GM12875 (cell line): Measurements from ENCODE around the gene XAGE1B.
"Not testable (repeated sequence)": the region's sequence is repeated elsewhere in the genome, so short reads cannot be mapped to it uniquely, and the experiment has no call there.

Experiments
- H3K4me3 ChIP-seq: one replicate; pipeline ENCODE4 v1.5.1; 2011; ENCODE audit warnings: low read depth, low read length, control low read depth
- CTCF ChIP-seq: IDR thresholded peaks from 2 replicates; pipeline ENCODE4 v1.5.1; 2011; ENCODE audit warnings: low read depth, mild to moderate bottlenecking, control low read depth, inconsistent platforms, low read length, moderate library complexity, borderline replicate concordance; ENCODE audit not compliant: insufficient read depth

Gene XAGE1B

GRCh38 chrX:52509916-52510315 is 6.9 kb downstream of the XAGE1B start:
- TF ChIP-seq CTCF, result no peak

DNA sequence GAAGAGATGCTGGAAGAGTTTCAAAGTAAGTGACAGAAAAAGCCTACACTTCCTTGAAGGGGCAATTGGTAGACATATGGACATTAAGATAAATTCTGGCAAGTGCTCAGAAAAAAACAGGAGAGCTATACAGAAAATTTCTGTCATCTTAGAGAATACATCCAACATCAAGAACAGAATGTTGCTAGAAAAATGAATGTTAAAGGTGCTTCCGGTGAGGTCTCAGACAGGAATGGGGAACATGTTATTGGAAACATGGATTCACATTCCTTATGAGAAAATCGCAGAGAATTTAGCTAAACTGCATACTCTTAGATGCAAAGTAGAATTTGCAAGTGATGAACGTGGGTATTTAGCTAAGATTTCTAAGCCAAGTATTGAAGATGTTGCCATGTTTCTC is 9.5 kb downstream of the XAGE1B start:
- H3K4me3 ChIP-seq, result no peak overlapping the region

More at GRCh38 chrX:52509916-52510315, 6.9 kb downstream of the XAGE1B start:
- H3K4me3 ChIP-seq, result no peak overlapping the region

GRCh38 chrX:52504551-52504950 is 12.3 kb downstream of the XAGE1B start:
- no peak for TF ChIP-seq CTCF
- H3K4me3 ChIP-seq, result no peak overlapping the region

More for the DNA sequence above, 9.5 kb downstream of the XAGE1B start:
- no peak for TF ChIP-seq CTCF

GRCh38 chrX:52501362-52501761 is 15.5 kb downstream of the XAGE1B start:
- not testable (repeated sequence) for H3K4me3 ChIP-seq

- H3K4me3 ChIP-seq, result not testable (repeated sequence)
Measured at GRCh38 chrX:52496419-52496772, 20.5 kb downstream of the XAGE1B start.

GRCh38 chrX:52495545-52496418 is 21.1 kb downstream of the XAGE1B start, which contains the start of gene XAGE1A:
TSS of gene XAGE1A (plus strand) at chrX:52495808. CDS start at chrX:52497362, 1,554 bp downstream.
- H3K4me3 ChIP-seq, result not testable (repeated sequence)

- H3K4me3 ChIP-seq, result not testable (repeated sequence)
Measured at GRCh38 chrX:52471301-52471700, 45.6 kb downstream of the XAGE1B start.
